IMR-90 (cell line): Measurements from ENCODE around the gene BEGAIN. TPM values are rescaled to one million over a fixed set of nuclear protein-coding genes. Genes with fewer than 3 reads are reported as not detected.

Experiments used
- ATAC-seq: fragments of 200-7000 bp; cut with Tn5 transposase; 2 replicates; pipeline ENCODE4 v1.9.1; 2020; ENCODE audit warnings: low read depth, mild to moderate bottlenecking, moderate library complexity
- BruUV-seq: library from RNA; stranded (reverse); fragments of 400-500 nt; replicated peaks from 2 replicates; lab custom pipeline; 2021; lab: Mats Ljungman, UMichigan
- CTCF ChIA-PET: fragments of 300-600 bp; formaldehyde crosslinking; extraction: SDS; loops from one replicate; lab custom pipeline; 2021; ENCODE audit warnings: antibody characterized with exemption; lab: Yijun Ruan, JAX
- POLR2A ChIA-PET: fragments of 300-600 bp; sonication (Branson Sonifier 250); formaldehyde crosslinking; loops from one replicate; lab custom pipeline; 2022; ENCODE audit warnings: antibody characterized with exemption; ENCODE audit not compliant: unreplicated experiment; lab: Charles Lee
- DNase-seq: peaks from one replicate; pipeline ENCODE4 v3.0.0; 2013
- H2AFZ ChIP-seq: replicated peaks from 2 replicates; pipeline ENCODE3; 2013; ENCODE audit warnings: low read length, mild to moderate bottlenecking; ENCODE audit not compliant: poor library complexity
- H2AK5ac ChIP-seq: 2 replicates; pipeline ENCODE4 v1.6.1; 2013; ENCODE audit warnings: low read depth, low read length, inconsistent platforms
- H2AK9ac ChIP-seq: replicated peaks from 2 replicates; pipeline ENCODE3; 2013; ENCODE audit warnings: mild to moderate bottlenecking, low read depth, low read length, moderate library complexity; ENCODE audit not compliant: poor library complexity
- H2BK120ac ChIP-seq: 2 replicates; pipeline ENCODE4 v1.6.1; 2013; ENCODE audit warnings: low read depth, low read length, inconsistent platforms
- H2BK15ac ChIP-seq: 3 replicates; pipeline ENCODE4 v1.6.1; 2013; ENCODE audit warnings: low read depth, low read length, inconsistent platforms
- H2BK20ac ChIP-seq: 2 replicates; pipeline ENCODE4 v1.6.1; 2013; ENCODE audit warnings: low read depth, mild to moderate bottlenecking, inconsistent platforms, low read length, moderate library complexity
- H2BK5ac ChIP-seq: 2 replicates; pipeline ENCODE4 v1.6.1; 2013; ENCODE audit warnings: mild to moderate bottlenecking, low read depth, low read length, inconsistent platforms; ENCODE audit not compliant: poor library complexity, severe bottlenecking
- H3K14ac ChIP-seq: replicated peaks from 2 replicates; pipeline ENCODE4 v1.6.1; 2013; ENCODE audit warnings: low read depth, low read length, inconsistent platforms
- H3K18ac ChIP-seq: 2 replicates; pipeline ENCODE4 v1.6.1; 2013; ENCODE audit warnings: low read depth, low read length, control low read depth
- H3K23ac ChIP-seq: 2 replicates; pipeline ENCODE4 v1.6.1; 2013; ENCODE audit warnings: low read depth, low read length, inconsistent platforms
- H3K27ac ChIP-seq: 2 replicates; pipeline ENCODE4 v1.5.1; 2013; ENCODE audit warnings: mild to moderate bottlenecking, control low read depth, low read length; ENCODE audit not compliant: insufficient read depth
- H3K27me3 ChIP-seq: 2 replicates; pipeline ENCODE4 v1.6.1; 2013; ENCODE audit warnings: low read length; ENCODE audit not compliant: control insufficient read depth, insufficient read depth
- H3K36me3 ChIP-seq: 2 replicates; pipeline ENCODE4 v1.6.1; 2013; ENCODE audit warnings: low read length, mixed read lengths; ENCODE audit not compliant: control insufficient read depth, insufficient read depth
- H3K4ac ChIP-seq: 2 replicates; pipeline ENCODE4 v1.6.1; 2013; ENCODE audit warnings: low read depth, low read length, inconsistent platforms
- H3K4me1 ChIP-seq: 2 replicates; pipeline ENCODE4 v1.6.1; 2013; ENCODE audit warnings: low read length, mixed read lengths; ENCODE audit not compliant: control insufficient read depth, insufficient read depth
- H3K4me2 ChIP-seq: 2 replicates; pipeline ENCODE4 v1.6.1; 2013; ENCODE audit warnings: low read depth, mild to moderate bottlenecking, control low read depth, low read length, moderate library complexity
- H3K4me3 ChIP-seq: 2 replicates; pipeline ENCODE4 v1.5.1; 2013; ENCODE audit warnings: low read depth, mild to moderate bottlenecking, control low read depth, low read length, moderate library complexity; ENCODE audit not compliant: insufficient read depth
- H3K56ac ChIP-seq: 2 replicates; pipeline ENCODE4 v1.6.1; 2013; ENCODE audit warnings: low read length, inconsistent platforms; ENCODE audit not compliant: insufficient read depth; ENCODE audit errors: extremely low read depth
- H3K79me1 ChIP-seq, 2 experiments: 2 replicates each; pipeline ENCODE4 v1.6.1; 2013; ENCODE audit warnings: low read length in 2 of 2, inconsistent platforms in 1 of 2, low read depth in 1 of 2
- H3K9ac ChIP-seq: 2 replicates; pipeline ENCODE4 v1.6.1; 2013; ENCODE audit warnings: low read depth, low read length, control low read depth
- H3K9me1 ChIP-seq: 2 replicates; pipeline ENCODE4 v1.6.1; 2013; ENCODE audit warnings: low read length, inconsistent platforms; ENCODE audit not compliant: insufficient read depth
- H3K9me3 ChIP-seq: 2 replicates; pipeline ENCODE4 v1.6.1; 2013; ENCODE audit warnings: low read length; ENCODE audit not compliant: control insufficient read depth, insufficient read depth
- H4K20me1 ChIP-seq: 2 replicates; pipeline ENCODE4 v1.6.1; 2013; ENCODE audit warnings: low read length, inconsistent platforms; ENCODE audit not compliant: insufficient read depth
- H4K5ac ChIP-seq: 2 replicates; pipeline ENCODE4 v1.6.1; 2013; ENCODE audit warnings: mild to moderate bottlenecking, low read depth, low read length, control low read depth
- H4K8ac ChIP-seq, 2 experiments: 2 replicates each; pipeline ENCODE4 v1.6.1; 2013; ENCODE audit warnings: low read depth in 2 of 2, low read length in 2 of 2, control low read depth in 1 of 2, inconsistent platforms in 1 of 2
- H4K91ac ChIP-seq: 2 replicates; pipeline ENCODE4 v1.6.1; 2013; ENCODE audit warnings: low read depth, low read length, inconsistent platforms; ENCODE audit not compliant: insufficient read depth
- BHLHE40 ChIP-seq: fragments of 150-350 bp; IDR thresholded peaks from 2 replicates; pipeline ENCODE4 v1.6.1; 2016; ENCODE audit warnings: mild to moderate bottlenecking, low read depth, low read length
- CEBPB ChIP-seq: IDR thresholded peaks from 2 replicates; pipeline ENCODE4 v1.6.1; 2012; ENCODE audit warnings: low read depth, low read length, improper control_type of control experiment
- CHD1 ChIP-seq: IDR thresholded peaks from 2 replicates; pipeline ENCODE4 v1.6.1; 2012; ENCODE audit warnings: low read depth, low read length, improper control_type of control experiment
- ELK1 ChIP-seq: fragments of 150-350 bp; IDR thresholded peaks from 2 replicates; pipeline ENCODE4 v1.6.1; 2016; ENCODE audit warnings: low read depth, mild to moderate bottlenecking, low read length, moderate library complexity, borderline replicate concordance
- FOS ChIP-seq: fragments of 150-350 bp; IDR thresholded peaks from 2 replicates; pipeline ENCODE4 v1.6.1; 2016; ENCODE audit warnings: low read depth, low read length
- MAFK ChIP-seq: IDR thresholded peaks from 2 replicates; pipeline ENCODE4 v1.6.1; 2012; ENCODE audit warnings: low read depth, low read length, improper control_type of control experiment
- MAZ ChIP-seq: IDR thresholded peaks from 2 replicates; pipeline ENCODE4 v1.6.1; 2012; ENCODE audit warnings: low read depth, mild to moderate bottlenecking, low read length, improper control_type of control experiment, moderate library complexity, borderline replicate concordance
- MXI1 ChIP-seq: IDR thresholded peaks from 2 replicates; pipeline ENCODE4 v1.6.1; 2012; ENCODE audit warnings: low read depth, mild to moderate bottlenecking, low read length, moderate library complexity, borderline replicate concordance
- NFE2L2 ChIP-seq: fragments of 150-350 bp; IDR thresholded peaks from 2 replicates; pipeline ENCODE4 v1.6.1; 2016; ENCODE audit warnings: low read depth, mild to moderate bottlenecking, low read length
- POLR2A ChIP-seq: IDR thresholded peaks from 2 replicates; pipeline ENCODE4 v1.6.1; 2012; ENCODE audit warnings: mild to moderate bottlenecking, low read depth, low read length
- RAD21 ChIP-seq: IDR thresholded peaks from 2 replicates; pipeline ENCODE4 v1.6.1; 2012; ENCODE audit warnings: low read length, improper control_type of control experiment
- RCOR1 ChIP-seq: IDR thresholded peaks from 2 replicates; pipeline ENCODE4 v1.6.1; 2012; ENCODE audit warnings: mild to moderate bottlenecking, low read length, improper control_type of control experiment; ENCODE audit not compliant: insufficient replicate concordance
- RFX5 ChIP-seq: IDR thresholded peaks from 2 replicates; pipeline ENCODE4 v1.8.0; 2012; ENCODE audit warnings: low read depth, mild to moderate bottlenecking, low read length, moderate library complexity
- SMC3 ChIP-seq: fragments of 150-350 bp; IDR thresholded peaks from 2 replicates; pipeline ENCODE4 v1.6.1; 2016; ENCODE audit warnings: low read depth, mild to moderate bottlenecking, antibody characterized with exemption, low read length, moderate library complexity
- WGBS, 2 experiments: methylation state at CpG; one replicate each; pipeline versions ENCODE4 v1.1.5 to v1.1.7; 2013; ENCODE audit warnings: missing lambda C conversion rate in 2 of 2; ENCODE audit not compliant: insufficient read length in 1 of 2; ENCODE audit errors: extremely low coverage in 2 of 2; 5-methylcytosine and 5-hydroxymethylcytosine counted together
- dilution Hi-C: fragments of 300-500 bp; cut with HindIII; formaldehyde crosslinking; loops from one replicate; pipeline ENCODE4 v1.14.3; 2018; ENCODE audit warnings: low sequenced_read_pairs; ENCODE audit not compliant: unreplicated experiment
- in situ Hi-C: fragments of 300-500 bp; cut with MboI; formaldehyde crosslinking; loops from 3 replicates; pipeline ENCODE4 v1.14.3; 2019; ENCODE audit warnings: low sequenced_read_pairs, inconsistent platforms, mixed read lengths
- intact Hi-C: fragments of 100-400 bp; cut with micrococcal nuclease; formaldehyde crosslinking; loops from 2 replicates; pipeline ENCODE4 v1.10.0; 2022
- polyA plus RNA-seq, 3 experiments: library from polyadenylated mRNA; depleted of rRNA; stranded (reverse); fragments of >200 nt; gene quantifications; 2 replicates each; pipeline ENCODE4 v1.2.3, GENCODE V29; 2012; ENCODE audit warnings: low replicate concordance in 1 of 3
- total RNA-seq: library from RNA; depleted of rRNA; stranded (reverse); fragments of >200 nt; gene quantifications from 2 replicates; pipeline ENCODE4 v1.2.3, GENCODE V29; 2012
- TF ChIP-seq, protein P1 (sequence below): fragments of 150-350 bp; IDR thresholded peaks from 2 replicates; pipeline ENCODE4 v1.6.1; 2017; ENCODE audit warnings: mild to moderate bottlenecking, antibody characterized with exemption, low read length, low read depth
- TF ChIP-seq, protein P2 (sequence below): conservative IDR thresholded peaks from 2 replicates; pipeline ENCODE4 v1.5.1; 2012; ENCODE audit warnings: mild to moderate bottlenecking, low read depth, low read length, improper control_type of control experiment

BEGAIN gene
- total and polyA plus RNA-seq, 2 of the 4 experiments (the other 2 are of a cell fraction) = 0.18 to 0.99 TPM

GRCh38 chr14:100561005-100561404 is 26.2 kb downstream of the BEGAIN start:
- H3K4me2 ChIP-seq = no peak overlapping the region
- H3K9me3 ChIP-seq = no peaks in the 10 kb centered on the region
- no peak overlapping the region for H4K91ac ChIP-seq
- H4K5ac ChIP-seq = no peak overlapping the region
- H3K18ac ChIP-seq = no peak overlapping the region
- H3K4me3 ChIP-seq = no peak overlapping the region
- no peak overlapping the region for H3K4ac ChIP-seq
- POLR2A ChIA-PET = no interaction called here
- H2BK20ac ChIP-seq = no peak overlapping the region
- H3K14ac ChIP-seq = no peak overlapping the region
- no peak overlapping the region for H2BK15ac ChIP-seq
- H3K27ac ChIP-seq = no peak overlapping the region
- BruUV-seq = no TSS peak
- no peaks in the 10 kb centered on the region for H3K79me1 ChIP-seq
- WGBS, 2 experiments = 49% methylated on average over 6 of the region's 15 CpGs; no CpG with 5 or more reads in 1 of the 2 experiments
- ATAC-seq = no peak
- H2BK5ac ChIP-seq = no peak overlapping the region
- CTCF ChIA-PET = no interaction called here
- H3K4me1 ChIP-seq = no peaks in the 10 kb centered on the region
- no peak overlapping the region for H2AK5ac ChIP-seq
- DNase-seq = no peak
- in situ Hi-C loops (no loop called here), dilution Hi-C loops (no loop called here), intact Hi-C loops (no loop called here)
- H4K20me1 ChIP-seq = no peaks in the 10 kb centered on the region; the same call in 1 of the 2 replicates
- H2AFZ ChIP-seq = peak overlapping the region; percentile 41
- no peak overlapping the region for H3K56ac ChIP-seq
- no peak overlapping the region for H2AK9ac ChIP-seq
- no peak overlapping the region for H2BK120ac ChIP-seq
- no peaks in the 10 kb centered on the region for H3K36me3 ChIP-seq
- H3K9ac ChIP-seq = no peak overlapping the region
- no peak overlapping the region for H3K23ac ChIP-seq
- H4K8ac ChIP-seq = no peak overlapping the region
- H3K27me3 ChIP-seq = peaks cover 60% of the 10 kb centered on the region
- TF ChIP-seq MAZ (no peak), BHLHE40 (no peak), MXI1 (no peak), ELK1 (no peak), POLR2A (no peak), FOS (no peak), NFE2L2 (no peak), SMC3 (no peak), CHD1 (no peak), MAFK (no peak), RFX5 (no peak), RCOR1 (no peak), CEBPB (no peak), RAD21 (no peak)
- TF ChIP-seq, protein P1, sequence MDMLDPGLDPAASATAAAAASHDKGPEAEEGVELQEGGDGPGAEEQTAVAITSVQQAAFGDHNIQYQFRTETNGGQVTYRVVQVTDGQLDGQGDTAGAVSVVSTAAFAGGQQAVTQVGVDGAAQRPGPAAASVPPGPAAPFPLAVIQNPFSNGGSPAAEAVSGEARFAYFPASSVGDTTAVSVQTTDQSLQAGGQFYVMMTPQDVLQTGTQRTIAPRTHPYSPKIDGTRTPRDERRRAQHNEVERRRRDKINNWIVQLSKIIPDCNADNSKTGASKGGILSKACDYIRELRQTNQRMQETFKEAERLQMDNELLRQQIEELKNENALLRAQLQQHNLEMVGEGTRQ = no peak
- TF ChIP-seq, protein P2, sequence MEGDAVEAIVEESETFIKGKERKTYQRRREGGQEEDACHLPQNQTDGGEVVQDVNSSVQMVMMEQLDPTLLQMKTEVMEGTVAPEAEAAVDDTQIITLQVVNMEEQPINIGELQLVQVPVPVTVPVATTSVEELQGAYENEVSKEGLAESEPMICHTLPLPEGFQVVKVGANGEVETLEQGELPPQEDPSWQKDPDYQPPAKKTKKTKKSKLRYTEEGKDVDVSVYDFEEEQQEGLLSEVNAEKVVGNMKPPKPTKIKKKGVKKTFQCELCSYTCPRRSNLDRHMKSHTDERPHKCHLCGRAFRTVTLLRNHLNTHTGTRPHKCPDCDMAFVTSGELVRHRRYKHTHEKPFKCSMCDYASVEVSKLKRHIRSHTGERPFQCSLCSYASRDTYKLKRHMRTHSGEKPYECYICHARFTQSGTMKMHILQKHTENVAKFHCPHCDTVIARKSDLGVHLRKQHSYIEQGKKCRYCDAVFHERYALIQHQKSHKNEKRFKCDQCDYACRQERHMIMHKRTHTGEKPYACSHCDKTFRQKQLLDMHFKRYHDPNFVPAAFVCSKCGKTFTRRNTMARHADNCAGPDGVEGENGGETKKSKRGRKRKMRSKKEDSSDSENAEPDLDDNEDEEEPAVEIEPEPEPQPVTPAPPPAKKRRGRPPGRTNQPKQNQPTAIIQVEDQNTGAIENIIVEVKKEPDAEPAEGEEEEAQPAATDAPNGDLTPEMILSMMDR = no peak
- H3K9me1 ChIP-seq = no peaks in the 10 kb centered on the region
